ENCODE results near the gene PRRT1B.

DNA sequence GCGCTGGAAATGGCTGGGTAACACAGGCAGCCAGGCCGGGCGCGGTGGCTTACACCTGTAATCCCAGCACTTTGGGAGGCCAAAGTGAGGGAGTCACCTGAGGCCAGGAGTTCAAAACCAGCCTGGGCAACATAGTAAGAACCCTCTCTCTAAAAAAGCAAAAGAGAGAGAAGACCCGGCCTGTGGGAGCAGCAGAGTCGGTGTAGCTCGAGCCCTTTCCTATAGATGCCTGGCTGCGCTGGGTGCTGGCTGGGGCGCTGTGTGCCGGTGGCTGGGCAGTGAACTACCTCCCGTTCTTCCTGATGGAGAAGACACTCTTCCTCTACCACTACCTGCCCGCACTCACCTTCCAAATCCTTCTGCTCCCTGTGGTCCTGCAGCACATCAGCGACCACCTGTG lies 23.5 kb upstream of the PRRT1B start:
- TF ChIP-seq, protein P1, sequence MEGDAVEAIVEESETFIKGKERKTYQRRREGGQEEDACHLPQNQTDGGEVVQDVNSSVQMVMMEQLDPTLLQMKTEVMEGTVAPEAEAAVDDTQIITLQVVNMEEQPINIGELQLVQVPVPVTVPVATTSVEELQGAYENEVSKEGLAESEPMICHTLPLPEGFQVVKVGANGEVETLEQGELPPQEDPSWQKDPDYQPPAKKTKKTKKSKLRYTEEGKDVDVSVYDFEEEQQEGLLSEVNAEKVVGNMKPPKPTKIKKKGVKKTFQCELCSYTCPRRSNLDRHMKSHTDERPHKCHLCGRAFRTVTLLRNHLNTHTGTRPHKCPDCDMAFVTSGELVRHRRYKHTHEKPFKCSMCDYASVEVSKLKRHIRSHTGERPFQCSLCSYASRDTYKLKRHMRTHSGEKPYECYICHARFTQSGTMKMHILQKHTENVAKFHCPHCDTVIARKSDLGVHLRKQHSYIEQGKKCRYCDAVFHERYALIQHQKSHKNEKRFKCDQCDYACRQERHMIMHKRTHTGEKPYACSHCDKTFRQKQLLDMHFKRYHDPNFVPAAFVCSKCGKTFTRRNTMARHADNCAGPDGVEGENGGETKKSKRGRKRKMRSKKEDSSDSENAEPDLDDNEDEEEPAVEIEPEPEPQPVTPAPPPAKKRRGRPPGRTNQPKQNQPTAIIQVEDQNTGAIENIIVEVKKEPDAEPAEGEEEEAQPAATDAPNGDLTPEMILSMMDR (conservative IDR thresholded peaks at IDR 0.05; ENCODE audit: low read depth, low read length) = no peak
- TF ChIP-seq EZH2 (IDR thresholded peaks at IDR 0.05; ENCODE audit: borderline replicate concordance, low read depth, low read length, poor library complexity, severe bottlenecking) = no peak
